Suppressor macrophage treated with lipopolysaccharide for 1 hour (primary cell): Measurements from ENCODE around the gene SMAD3.

Experiments used
- DNase-seq, 3 donors: peaks; one replicate each; pipeline ENCODE4 v3.0.0-alpha.2; 2020 to 2022

Gene SMAD3

GRCh38 chr15:67167091-67167490 lies 101.7 kb downstream of the SMAD3 start:
- DNase-seq: no peak

GRCh38 chr15:67168694-67169093 lies 103.3 kb downstream of the SMAD3 start:
- no peak for DNase-seq

- DNase-seq: no peak
Measured at GRCh38 chr15:67170143-67170925, 104.9 kb downstream of the SMAD3 start.

- DNase-seq: no peak
Measured at GRCh38 chr15:67171471-67171870, 106.1 kb downstream of the SMAD3 start.

GRCh38 chr15:67172172-67172571 lies 106.8 kb downstream of the SMAD3 start:
- DNase-seq: no peak

GRCh38 chr15:67173005-67173404 lies 107.6 kb downstream of the SMAD3 start:
- DNase-seq: no peak

GRCh38 chr15:67173786-67174185 lies 108.4 kb downstream of the SMAD3 start:
- no peak for DNase-seq

GRCh38 chr15:67174446-67174845 lies 109.0 kb downstream of the SMAD3 start:
- DNase-seq: no peak

- no peak for DNase-seq
Measured at GRCh38 chr15:67174864-67175573, 109.6 kb downstream of the SMAD3 start.

- DNase-seq: peak; percentile 92 to 97 (median 96)
Measured at GRCh38 chr15:67175643-67176071, 110.3 kb downstream of the SMAD3 start.

GRCh38 chr15:67176195-67176971 lies 111.0 kb downstream of the SMAD3 start:
- DNase-seq: no peak

GRCh38 chr15:67177752-67178151 lies 112.3 kb downstream of the SMAD3 start:
- DNase-seq: peak; percentile 60 to 77 (median 73)

GRCh38 chr15:67178569-67179210 lies 113.3 kb downstream of the SMAD3 start:
- no peak for DNase-seq

- DNase-seq: no peak
Measured at GRCh38 chr15:67179411-67179995, 114.1 kb downstream of the SMAD3 start.

- no peak for DNase-seq
Measured at GRCh38 chr15:67180035-67180434, 114.6 kb downstream of the SMAD3 start.

GRCh38 chr15:67180514-67181191 lies 115.3 kb downstream of the SMAD3 start:
- no peak for DNase-seq

GRCh38 chr15:67181221-67181639 lies 115.8 kb downstream of the SMAD3 start:
- DNase-seq: no peak

- no peak for DNase-seq
Measured at GRCh38 chr15:67183443-67184169, 118.2 kb downstream of the SMAD3 start.

GRCh38 chr15:67184208-67184925 lies 119.0 kb downstream of the SMAD3 start:
- DNase-seq: no peak

GRCh38 chr15:67185051-67185450 lies 119.6 kb downstream of the SMAD3 start:
- no peak for DNase-seq
